ENCODE measurements around the gene ARHGEF1. TPM values are rescaled to one million over a fixed set of nuclear protein-coding genes. Genes with fewer than 3 reads are reported as not detected.

The ARHGEF1 gene
- total RNA-seq, 1 experiment from 2014 or later = 50.8 TPM

- Histone ChIP-seq H3K79me2 (ENCODE audit: low read length) (no peaks in the 10 kb centered on the region), H3K9ac (ENCODE audit: low read length) (no peak overlapping the region), H3K36me3 (ENCODE audit: low read depth, low read length) (peaks cover 13% of the 10 kb centered on the region; the same call in 1 of the 2 replicates), H3K4me2 (ENCODE audit: low read length) (no peak overlapping the region), H3K27ac (ENCODE audit: low read length) (no peak overlapping the region), H3K9me3 (ENCODE audit: low read length) (no peaks in the 10 kb centered on the region), H3K4me3 (ENCODE audit: low read length) (no peak overlapping the region), H3K4me1 (ENCODE audit: insufficient read depth, low read length) (0 out of 2 replicates have a peak, but pooled peaks cover under 1% of the 10 kb centered on the region), H3F3A (ENCODE audit: low read length, unreplicated experiment) (no peaks in the 10 kb centered on the region), H3K9me2 (replicated peaks; ENCODE audit: low read length) (no peaks in the 10 kb centered on the region), H2AFZ (ENCODE audit: low read length) (no peak overlapping the region), H4K20me1 (ENCODE audit: low read length) (no peaks in the 10 kb centered on the region), H3K27me3 (ENCODE audit: low read length) (no peaks in the 10 kb centered on the region)
- TF ChIP-seq CTCF (conservative IDR thresholded peaks at IDR 0.05; ENCODE audit: low read depth, low read length) = no peak
- TF ChIP-seq EZH2phosphoT487 (IDR thresholded peaks at IDR 0.05; ENCODE audit: borderline replicate concordance, low read length) = no peak
- TF ChIP-seq EZH2 (IDR thresholded peaks at IDR 0.05; ENCODE audit: low read length, unreplicated experiment) = no peak
- DNase-seq (no peak), ATAC-seq (no peak)
- CTCF ChIA-PET = no interaction called here
- no TSS peak for BruUV-seq (replicated peaks)
- intact Hi-C loops (cut with micrococcal nuclease) = no loop called here
- POLR2A ChIA-PET (ENCODE audit: unreplicated experiment) = no interaction called here
Observed at GRCh38 chr19:41898235-41898634, 15.3 kb downstream of the ARHGEF1 start.

- Histone ChIP-seq H3K79me2 (ENCODE audit: low read length) (no peaks in the 10 kb centered on the region), H3K27me3 (ENCODE audit: low read length) (no peaks in the 10 kb centered on the region), H2AFZ (ENCODE audit: low read length) (no peak overlapping the region), H3F3A (ENCODE audit: low read length, unreplicated experiment) (no peaks in the 10 kb centered on the region), H3K4me3 (ENCODE audit: low read length) (no peak overlapping the region), H3K9me2 (replicated peaks; ENCODE audit: low read length) (no peaks in the 10 kb centered on the region), H3K27ac (ENCODE audit: low read length) (no peak overlapping the region), H3K4me1 (ENCODE audit: insufficient read depth, low read length) (peaks cover 18% of the 10 kb centered on the region), H3K36me3 (ENCODE audit: low read depth, low read length) (peaks cover 24% of the 10 kb centered on the region; the same call in 1 of the 2 replicates), H3K9me3 (ENCODE audit: low read length) (no peaks in the 10 kb centered on the region), H4K20me1 (ENCODE audit: low read length) (no peaks in the 10 kb centered on the region), H3K4me2 (ENCODE audit: low read length) (no peak overlapping the region), H3K9ac (ENCODE audit: low read length) (no peak overlapping the region)
- BruUV-seq (replicated peaks) = no TSS peak
- ChIA-PET POLR2A (ENCODE audit: unreplicated experiment) (no interaction called here), CTCF (interaction anchor here (0.6 kb wide), 1 partner anchor 64 kb away, joined by 6 read pairs; no protein-coding TSS in a partner anchor)
- DNase-seq (no peak), ATAC-seq (no peak)
- intact Hi-C loops (cut with micrococcal nuclease) = no loop called here
- no peak for TF ChIP-seq CTCF (conservative IDR thresholded peaks at IDR 0.05; ENCODE audit: low read depth, low read length)
- TF ChIP-seq EZH2 (IDR thresholded peaks at IDR 0.05; ENCODE audit: low read length, unreplicated experiment) = no peak
- no peak for TF ChIP-seq EZH2phosphoT487 (IDR thresholded peaks at IDR 0.05; ENCODE audit: borderline replicate concordance, low read length)
Observed at GRCh38 chr19:41901707-41902360, 18.9 kb downstream of the ARHGEF1 start.

GRCh38 chr19:41902594-41902993, 19.6 kb downstream of the ARHGEF1 start:
- Histone ChIP-seq H4K20me1 (ENCODE audit: low read length) (no peaks in the 10 kb centered on the region), H3K9me3 (ENCODE audit: low read length) (no peaks in the 10 kb centered on the region), H2AFZ (ENCODE audit: low read length) (no peak overlapping the region), H3K4me2 (ENCODE audit: low read length) (no peak overlapping the region), H3K9ac (ENCODE audit: low read length) (no peak overlapping the region), H3K79me2 (ENCODE audit: low read length) (no peaks in the 10 kb centered on the region), H3F3A (ENCODE audit: low read length, unreplicated experiment) (no peaks in the 10 kb centered on the region), H3K27me3 (ENCODE audit: low read length) (no peaks in the 10 kb centered on the region), H3K4me3 (ENCODE audit: low read length) (no peak overlapping the region), H3K27ac (ENCODE audit: low read length) (no peak overlapping the region), H3K36me3 (ENCODE audit: low read depth, low read length) (peaks cover 24% of the 10 kb centered on the region; the same call in 1 of the 2 replicates), H3K9me2 (replicated peaks; ENCODE audit: low read length) (no peaks in the 10 kb centered on the region), H3K4me1 (ENCODE audit: insufficient read depth, low read length) (peaks cover 18% of the 10 kb centered on the region)
- BruUV-seq (replicated peaks) = no TSS peak
- TF ChIP-seq CTCF (conservative IDR thresholded peaks at IDR 0.05; ENCODE audit: low read depth, low read length) = no peak
- TF ChIP-seq EZH2 (IDR thresholded peaks at IDR 0.05; ENCODE audit: low read length, unreplicated experiment) = no peak
- TF ChIP-seq EZH2phosphoT487 (IDR thresholded peaks at IDR 0.05; ENCODE audit: borderline replicate concordance, low read length) = no peak
- DNase-seq (no peak), ATAC-seq (no peak)
- intact Hi-C loops (cut with micrococcal nuclease) = no loop called here
- ChIA-PET POLR2A (ENCODE audit: unreplicated experiment) (interaction anchor here (0.6 kb wide), 1 partner anchor 32 kb away, joined by 4 read pairs; no protein-coding TSS in a partner anchor), CTCF (no interaction called here)
